Measurements from ENCODE around the gene MAP3K10. TPM values are rescaled to one million over a fixed set of nuclear protein-coding genes. Genes with fewer than 3 reads are reported as not detected.
"Not testable (repeated sequence)": the region's sequence is repeated elsewhere in the genome, so short reads cannot be mapped to it uniquely, and the experiment has no call there.

The MAP3K10 gene
- total and polyA plus RNA-seq, 12 donors, result 10.8 to 31.2 (median 15.8) TPM

GRCh38 chr19:40144947-40145748 is 46.1 kb upstream of the MAP3K10 start:
- DNase-seq, result no peak
- H3K27me3 ChIP-seq, result peaks cover 0 to 5% (median 0%) of the 10 kb centered on the region in 7 donors
- 79 to 85% methylated on average over 5 of the region's 5 CpGs for WGBS, 2 donors
- H3K27ac ChIP-seq, result no peak overlapping the region
- ATAC-seq, result no peak
- TF ChIP-seq CTCF (IDR thresholded peaks at IDR 0.05), result no peak
- H3K9me3 ChIP-seq, result no peaks in the 10 kb centered on the region
- H3K4me3 ChIP-seq, result no peak overlapping the region
- no peaks in the 10 kb centered on the region for H3K36me3 ChIP-seq
- intact Hi-C loops (cut with DNase I), result loop anchor here in 2 of 10 donors (5.0 to 10.0 kb wide), 2 partner anchors 72 to 160 kb away; partner anchors contain the start of gene TTC9B (in 1 of the 2)
- peaks cover 0 to 61% (median 16%) of the 10 kb centered on the region in 9 donors for H3K4me1 ChIP-seq

GRCh38 chr19:40145749-40146029 is 45.5 kb upstream of the MAP3K10 start:
- not testable (repeated sequence) for H3K4me3 ChIP-seq, ATAC-seq, DNase-seq, H3K9me3 ChIP-seq, H3K27me3 ChIP-seq, H3K36me3 ChIP-seq, H3K27ac ChIP-seq
- peaks cover 0 to 61% (median 16%) of the 10 kb centered on the region in 9 donors for H3K4me1 ChIP-seq
- 81 to 85% methylated on average over 6 of the region's 6 CpGs for WGBS, 2 donors
- intact Hi-C loops (cut with DNase I), result loop anchor here in 1 of 10 donors (10.0 kb wide), 1 partner anchor 159 kb away; no protein-coding TSS in a partner anchor

GRCh38 chr19:40147338-40147692 is 43.9 kb upstream of the MAP3K10 start:
- Histone ChIP-seq H3K36me3 (no peaks in the 10 kb centered on the region), H3K4me1 (peaks cover 0 to 59% (median 16%) of the 10 kb centered on the region in 9 donors), H3K27me3 (peaks cover 0 to 5% (median 0%) of the 10 kb centered on the region in 7 donors), H3K9me3 (no peaks in the 10 kb centered on the region), H3K4me3 (peak overlapping the region in 3 of 10 donors; percentile 1 to 19 (median 12)), H3K27ac (no peak overlapping the region)
- no peak for DNase-seq
- 65 to 70% methylated on average over 2 of the region's 2 CpGs for WGBS, 2 donors
- TF ChIP-seq CTCF (IDR thresholded peaks at IDR 0.05), result no peak
- intact Hi-C loops (cut with DNase I), result loop anchor here in 1 of 10 donors (10.0 kb wide), 1 partner anchor 157 kb away; no protein-coding TSS in a partner anchor
- ATAC-seq, result no peak

- 45 to 56% methylated on average over 21 of the region's 21 CpGs for WGBS, 2 donors
- peak in 4 of 8 donors; percentile 14 to 66 (median 60) for ATAC-seq
- H3K4me1 ChIP-seq, result peaks cover 0 to 54% (median 16%) of the 10 kb centered on the region in 9 donors
- H3K9me3 ChIP-seq, result no peaks in the 10 kb centered on the region
- no peak overlapping the region for H3K27ac ChIP-seq
- peak overlapping the region in 4 of 10 donors; percentile 1 to 19 (median 13) for H3K4me3 ChIP-seq
- no peaks in the 10 kb centered on the region for H3K36me3 ChIP-seq
- no peak for TF ChIP-seq CTCF (IDR thresholded peaks at IDR 0.05)
- H3K27me3 ChIP-seq, result peaks cover 0 to 5% (median 0%) of the 10 kb centered on the region in 7 donors
- intact Hi-C loops (cut with DNase I), result loop anchor here in 1 of 10 donors (10.0 kb wide), 1 partner anchor 157 kb away; no protein-coding TSS in a partner anchor
- no peak for DNase-seq
Observed at GRCh38 chr19:40147693-40148347, 43.4 kb upstream of the MAP3K10 start.
